Measurements from ENCODE around the gene CHAC2.
"Not testable (repeated sequence)": the region's sequence is repeated elsewhere in the genome, so short reads cannot be mapped to it uniquely, and the experiment has no call there.

The CHAC2 gene

GRCh38 chr2:53755121-53755520 lies 12.5 kb upstream of the CHAC2 start:
- H3K4me3 ChIP-seq (ENCODE audit: low read length), result no peak overlapping the region
- no peak for TF ChIP-seq ZNF274 (IDR thresholded peaks at IDR 0.05; ENCODE audit: low read depth, low read length)

- H3K4me3 ChIP-seq (ENCODE audit: low read length), result no peak overlapping the region
- TF ChIP-seq ZNF274 (IDR thresholded peaks at IDR 0.05; ENCODE audit: low read depth, low read length), result no peak
These were observed 11.0 kb upstream of the CHAC2 start for GRCh38 chr2:53756644-53757043.

GRCh38 chr2:53757206-53757605 lies 10.4 kb upstream of the CHAC2 start:
- not testable (repeated sequence) for H3K4me3 ChIP-seq (ENCODE audit: low read length)

- no peak overlapping the region for H3K4me3 ChIP-seq (ENCODE audit: low read length)
- TF ChIP-seq ZNF274 (IDR thresholded peaks at IDR 0.05; ENCODE audit: low read depth, low read length), result no peak
These were observed 1.8 kb upstream of the CHAC2 start for GRCh38 chr2:53765767-53766166.

GRCh38 chr2:53768242-53768542 lies 588 bp downstream of the CHAC2 start:
- no peak for TF ChIP-seq ZNF274 (IDR thresholded peaks at IDR 0.05; ENCODE audit: low read depth, low read length)
- peak overlapping the region; percentile 98 for H3K4me3 ChIP-seq (ENCODE audit: low read length)

- peak overlapping the region; percentile 98; the same call in 1 of the 2 replicates for H3K4me3 ChIP-seq (ENCODE audit: low read length)
- no peak for TF ChIP-seq ZNF274 (IDR thresholded peaks at IDR 0.05; ENCODE audit: low read depth, low read length)
These were observed 1.8 kb downstream of the CHAC2 start for GRCh38 chr2:53769318-53769945.

GRCh38 chr2:53770264-53770663 lies 2.7 kb downstream of the CHAC2 start:
- TF ChIP-seq ZNF274 (IDR thresholded peaks at IDR 0.05; ENCODE audit: low read depth, low read length), result no peak

GRCh38 chr2:53777134-53777533 lies 9.5 kb downstream of the CHAC2 start:
- no peak overlapping the region for H3K4me3 ChIP-seq (ENCODE audit: low read length)
- TF ChIP-seq ZNF274 (IDR thresholded peaks at IDR 0.05; ENCODE audit: low read depth, low read length), result no peak

More at GRCh38 chr2:53770264-53770663, 2.7 kb downstream of the CHAC2 start:
- no peak overlapping the region for H3K4me3 ChIP-seq (ENCODE audit: low read length)

GRCh38 chr2:53778536-53779162 lies 11.0 kb downstream of the CHAC2 start:
- no peak for TF ChIP-seq ZNF274 (IDR thresholded peaks at IDR 0.05; ENCODE audit: low read depth, low read length)

GRCh38 chr2:53780056-53780455 lies 12.5 kb downstream of the CHAC2 start:
- no peak overlapping the region for H3K4me3 ChIP-seq (ENCODE audit: low read length)
- TF ChIP-seq ZNF274 (IDR thresholded peaks at IDR 0.05; ENCODE audit: low read depth, low read length), result no peak

More at GRCh38 chr2:53778536-53779162, 11.0 kb downstream of the CHAC2 start:
- no peak overlapping the region for H3K4me3 ChIP-seq (ENCODE audit: low read length)

- no peak for TF ChIP-seq ZNF274 (IDR thresholded peaks at IDR 0.05; ENCODE audit: low read depth, low read length)
- H3K4me3 ChIP-seq (ENCODE audit: low read length), result no peak overlapping the region
These were observed 15.1 kb downstream of the CHAC2 start for GRCh38 chr2:53782676-53783075.

GRCh38 chr2:53784436-53784835 lies 16.8 kb downstream of the CHAC2 start:
- H3K4me3 ChIP-seq (ENCODE audit: low read length), result peak overlapping the region; percentile 6; the same call in 1 of the 2 replicates
- TF ChIP-seq ZNF274 (IDR thresholded peaks at IDR 0.05; ENCODE audit: low read depth, low read length), result no peak

GRCh38 chr2:53785366-53785765 lies 17.8 kb downstream of the CHAC2 start:
- H3K4me3 ChIP-seq (ENCODE audit: low read length), result peak overlapping the region; percentile 93
- TF ChIP-seq ZNF274 (IDR thresholded peaks at IDR 0.05; ENCODE audit: low read depth, low read length), result no peak

- no peak for TF ChIP-seq ZNF274 (IDR thresholded peaks at IDR 0.05; ENCODE audit: low read depth, low read length)
- H3K4me3 ChIP-seq (ENCODE audit: low read length), result peak overlapping the region; percentile 93
These were observed 18.7 kb downstream of the CHAC2 start for GRCh38 chr2:53786352-53786704.

GRCh38 chr2:53786705-53787613 lies 19.4 kb downstream of the CHAC2 start, which contains the start of the genes ASB3 and ERLEC1:
ASB3 (minus strand) TSS chr2:53786953; CDS start chr2:53765572, 21,381 bp downstream.
ERLEC1 (plus strand) TSS chr2:53787044; CDS start chr2:53787211, 167 bp downstream.
- peak within 1 kb of the TSS; percentile 93 for H3K4me3 ChIP-seq (ENCODE audit: low read length)
- no peak for TF ChIP-seq ZNF274 (IDR thresholded peaks at IDR 0.05; ENCODE audit: low read depth, low read length)
